Astrocyte (in vitro differentiated cells and primary cell): Measurements from ENCODE around the gene IL10RB. TPM values are rescaled to one million over a fixed set of nuclear protein-coding genes. Genes with fewer than 3 reads are reported as not detected.

Source experiments
- DNase-seq: peaks from one replicate; pipeline ENCODE4 v3.0.0-alpha.2; 2010; ENCODE audit warnings: low read depth
- FAIRE-seq: peaks from 2 replicates; lab custom pipeline; 2011; peaks lifted over from hg19 to GRCh38; lab: Jason Lieb, UNC
- H2AFZ ChIP-seq: 2 replicates; pipeline ENCODE4 v1.6.0; 2012; ENCODE audit warnings: low read depth, low read length, inconsistent platforms
- H3K27ac ChIP-seq: 2 replicates; pipeline ENCODE4 v1.5.1; 2011; ENCODE audit warnings: low read depth, low read length, inconsistent platforms
- H3K27me3 ChIP-seq: 2 replicates; pipeline ENCODE4 v1.6.0; 2011; ENCODE audit warnings: low read length, inconsistent platforms; ENCODE audit not compliant: insufficient read depth
- H3K36me3 ChIP-seq: 2 replicates; pipeline ENCODE4 v1.5.1; 2011; ENCODE audit warnings: low read length, inconsistent platforms; ENCODE audit not compliant: insufficient read depth
- H3K4me1 ChIP-seq: 2 replicates; pipeline ENCODE4 v1.5.1; 2011; ENCODE audit warnings: low read length, inconsistent platforms; ENCODE audit not compliant: insufficient read depth
- H3K4me2 ChIP-seq: 2 replicates; pipeline ENCODE4 v1.6.0; 2012; ENCODE audit warnings: low read length, inconsistent platforms
- H3K4me3 ChIP-seq: 2 replicates; pipeline ENCODE4 v1.5.1; 2011; ENCODE audit warnings: low read depth, mild to moderate bottlenecking, low read length, inconsistent platforms; ENCODE audit not compliant: insufficient read depth
- H3K79me2 ChIP-seq: 2 replicates; pipeline ENCODE4 v1.6.0; 2012; ENCODE audit warnings: mild to moderate bottlenecking, low read length, inconsistent platforms; ENCODE audit not compliant: insufficient read depth
- H3K9ac ChIP-seq: 2 replicates; pipeline ENCODE4 v1.6.0; 2012; ENCODE audit warnings: mild to moderate bottlenecking, low read length, inconsistent platforms
- H3K9me3 ChIP-seq: 2 replicates; pipeline ENCODE4 v1.5.1; 2012; ENCODE audit warnings: low read depth, mild to moderate bottlenecking, low read length, inconsistent platforms; ENCODE audit not compliant: insufficient read depth
- H4K20me1 ChIP-seq: 2 replicates; pipeline ENCODE4 v1.6.0; 2012; ENCODE audit warnings: low read length, inconsistent platforms; ENCODE audit not compliant: insufficient read depth
- H3K27ac Mint-ChIP-seq: one replicate; pipeline ENCODE4 v1.8.0; 2021; ENCODE audit warnings: mild to moderate bottlenecking, mixed read lengths; ENCODE audit not compliant: unreplicated experiment
- H3K27me3 Mint-ChIP-seq: one replicate; pipeline ENCODE4 v1.8.0; 2021; ENCODE audit warnings: low read depth, mixed read lengths; ENCODE audit not compliant: unreplicated experiment
- H3K36me3 Mint-ChIP-seq: one replicate; pipeline ENCODE4 v1.8.0; 2021; ENCODE audit warnings: low read depth, mixed read lengths; ENCODE audit not compliant: unreplicated experiment
- H3K4me1 Mint-ChIP-seq: one replicate; pipeline ENCODE4 v1.8.0; 2021; ENCODE audit warnings: low read depth, mixed read lengths; ENCODE audit not compliant: unreplicated experiment
- H3K4me3 Mint-ChIP-seq: one replicate; pipeline ENCODE4 v1.8.0; 2021; ENCODE audit warnings: mild to moderate bottlenecking, moderate library complexity, mixed read lengths; ENCODE audit not compliant: unreplicated experiment
- H3K9me3 Mint-ChIP-seq: one replicate; pipeline ENCODE4 v1.8.0; 2021; ENCODE audit warnings: mild to moderate bottlenecking, mixed read lengths; ENCODE audit not compliant: unreplicated experiment
- EZH2 ChIP-seq: IDR thresholded peaks from 2 replicates; pipeline ENCODE4 v1.6.1; 2012; ENCODE audit warnings: mild to moderate bottlenecking, low read length, inconsistent platforms; ENCODE audit not compliant: insufficient read depth
- total RNA-seq: library from RNA; stranded (reverse); gene quantifications from 2 replicates; pipeline ENCODE4 v1.2.1, GENCODE V29; 2021
- TF ChIP-seq, protein P1 (sequence below): IDR thresholded peaks from 2 replicates; pipeline ENCODE4 v1.5.1; 2011; ENCODE audit warnings: low read depth, mild to moderate bottlenecking, inconsistent platforms, low read length, moderate library complexity; ENCODE audit not compliant: insufficient read depth

IL10RB gene
- total RNA-seq, 1 donor from 2014 or later: 14.0 TPM

DNA sequence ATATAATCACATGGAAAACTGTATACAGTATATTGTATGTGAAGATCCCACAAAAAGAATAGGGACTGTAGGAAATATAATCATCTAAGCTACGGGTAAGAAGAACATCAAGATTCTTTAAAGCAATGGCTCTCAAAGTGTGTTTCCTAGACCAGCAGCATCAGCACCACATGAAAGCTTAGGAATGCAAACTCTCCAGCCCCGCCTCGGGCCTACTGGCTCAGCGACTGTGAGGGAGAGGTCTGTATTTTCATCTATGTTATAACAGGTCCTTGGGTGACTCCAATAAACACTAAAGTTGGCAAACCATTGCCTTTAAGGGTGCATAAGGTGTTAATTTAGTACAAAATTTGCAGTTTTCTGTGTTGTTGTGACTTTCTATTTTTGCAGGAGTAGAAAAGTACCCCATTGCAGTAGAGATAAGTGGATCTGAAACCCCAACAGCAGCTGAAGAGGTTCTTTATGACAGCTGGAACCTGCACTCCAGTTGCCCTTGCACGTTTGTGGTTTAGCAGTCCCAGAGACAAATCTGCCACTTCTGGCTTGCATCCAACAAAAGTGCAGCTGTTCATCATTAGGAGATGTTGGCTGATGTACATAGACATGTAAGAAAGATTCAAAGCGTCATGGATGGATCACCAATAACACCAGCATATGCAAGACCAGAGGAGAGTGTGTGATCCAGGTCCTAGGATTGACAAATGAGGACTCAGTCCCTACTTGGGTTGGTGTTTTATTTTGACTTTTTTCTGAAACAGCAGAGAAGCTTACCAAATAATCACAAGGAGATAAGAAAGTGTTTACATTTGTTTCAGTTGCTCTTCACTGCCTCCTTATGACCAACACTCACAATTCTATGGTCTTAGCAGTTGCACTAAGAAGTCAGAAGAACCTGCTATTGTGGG lies 42.7 kb downstream of the IL10RB start:
- Histone ChIP-seq H3K9me3 (no peaks in the 10 kb centered on the region), H3K4me1 (no peaks in the 10 kb centered on the region), H4K20me1 (no peaks in the 10 kb centered on the region), H3K4me3 (no peak overlapping the region), H3K4me2 (no peak overlapping the region), H3K9ac (no peak overlapping the region), H3K27ac (no peak overlapping the region), H3K36me3 (no peaks in the 10 kb centered on the region), H3K27me3 (peaks cover 3% of the 10 kb centered on the region), H3K79me2 (no peaks in the 10 kb centered on the region), H2AFZ (no peak overlapping the region)
- Mint-ChIP-seq H3K4me3 (no peak overlapping the region), H3K9me3 (no peaks in the 10 kb centered on the region), H3K27ac (no peak overlapping the region), H3K27me3 (peaks cover 2% of the 10 kb centered on the region), H3K4me1 (peaks cover 8% of the 10 kb centered on the region), H3K36me3 (no peaks in the 10 kb centered on the region)
- DNase-seq (peak; percentile 28), FAIRE-seq (peak; percentile 49)
- no peak for TF ChIP-seq EZH2
- TF ChIP-seq, protein P1, sequence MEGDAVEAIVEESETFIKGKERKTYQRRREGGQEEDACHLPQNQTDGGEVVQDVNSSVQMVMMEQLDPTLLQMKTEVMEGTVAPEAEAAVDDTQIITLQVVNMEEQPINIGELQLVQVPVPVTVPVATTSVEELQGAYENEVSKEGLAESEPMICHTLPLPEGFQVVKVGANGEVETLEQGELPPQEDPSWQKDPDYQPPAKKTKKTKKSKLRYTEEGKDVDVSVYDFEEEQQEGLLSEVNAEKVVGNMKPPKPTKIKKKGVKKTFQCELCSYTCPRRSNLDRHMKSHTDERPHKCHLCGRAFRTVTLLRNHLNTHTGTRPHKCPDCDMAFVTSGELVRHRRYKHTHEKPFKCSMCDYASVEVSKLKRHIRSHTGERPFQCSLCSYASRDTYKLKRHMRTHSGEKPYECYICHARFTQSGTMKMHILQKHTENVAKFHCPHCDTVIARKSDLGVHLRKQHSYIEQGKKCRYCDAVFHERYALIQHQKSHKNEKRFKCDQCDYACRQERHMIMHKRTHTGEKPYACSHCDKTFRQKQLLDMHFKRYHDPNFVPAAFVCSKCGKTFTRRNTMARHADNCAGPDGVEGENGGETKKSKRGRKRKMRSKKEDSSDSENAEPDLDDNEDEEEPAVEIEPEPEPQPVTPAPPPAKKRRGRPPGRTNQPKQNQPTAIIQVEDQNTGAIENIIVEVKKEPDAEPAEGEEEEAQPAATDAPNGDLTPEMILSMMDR: no peak

DNA sequence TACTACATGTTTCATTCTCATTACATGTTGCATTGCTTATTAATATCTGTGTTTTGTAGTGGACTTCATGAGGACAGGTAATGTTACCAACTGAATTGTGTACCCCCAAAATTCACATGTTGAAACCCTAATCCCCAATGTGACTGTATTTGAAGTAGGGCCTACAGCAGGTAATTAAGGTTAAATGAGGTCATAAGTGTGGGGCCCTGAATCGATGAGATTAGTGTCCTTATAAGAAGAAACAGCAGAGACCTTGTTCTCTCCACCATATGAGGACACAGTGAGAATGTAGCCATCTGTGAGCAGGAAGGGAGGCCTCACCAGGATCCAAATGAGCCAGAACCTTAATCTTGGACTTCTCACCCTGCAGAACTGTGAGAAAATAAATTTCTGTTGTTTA lies 43.6 kb downstream of the IL10RB start:
- peaks cover 3% of the 10 kb centered on the region for H3K4me1 ChIP-seq
- no peak overlapping the region for H3K4me3 ChIP-seq
- DNase-seq: no peak
- Mint-ChIP-seq H3K27me3 (peaks cover 2% of the 10 kb centered on the region), H3K27ac (no peak overlapping the region), H3K4me3 (no peak overlapping the region), H3K9me3 (no peaks in the 10 kb centered on the region), H3K4me1 (peaks cover 18% of the 10 kb centered on the region), H3K36me3 (no peaks in the 10 kb centered on the region)
- no peaks in the 10 kb centered on the region for H3K9me3 ChIP-seq
- TF ChIP-seq, protein P1: no peak
- TF ChIP-seq EZH2: no peak
- FAIRE-seq: no peak
- no peaks in the 10 kb centered on the region for H3K36me3 ChIP-seq
- peaks cover 3% of the 10 kb centered on the region for H3K27me3 ChIP-seq
- no peak overlapping the region for H3K4me2 ChIP-seq
- no peak overlapping the region for H3K27ac ChIP-seq
- H4K20me1 ChIP-seq: no peaks in the 10 kb centered on the region
- H3K9ac ChIP-seq: no peak overlapping the region
- H2AFZ ChIP-seq: no peak overlapping the region
- H3K79me2 ChIP-seq: no peaks in the 10 kb centered on the region

DNA sequence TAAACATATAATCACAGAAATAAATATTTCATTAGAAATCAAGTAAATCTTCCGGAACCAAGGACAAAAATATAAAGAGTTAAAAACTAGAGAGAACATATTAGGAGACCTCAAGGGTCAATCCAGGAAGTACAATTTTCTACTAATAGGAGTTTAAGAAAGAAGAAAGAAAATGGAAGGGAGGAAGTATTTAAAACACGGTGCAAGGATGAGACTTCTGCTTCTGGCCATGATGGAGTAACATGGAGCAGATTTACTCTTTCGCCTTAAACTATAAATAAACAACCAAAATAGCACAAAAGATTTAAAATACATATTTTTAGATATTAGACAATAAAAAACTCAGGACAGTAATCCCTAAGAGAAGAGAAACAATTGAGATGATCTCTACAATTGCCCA lies 46.0 kb downstream of the IL10RB start:
- Mint-ChIP-seq H3K27ac (no peak overlapping the region), H3K36me3 (no peaks in the 10 kb centered on the region), H3K9me3 (no peaks in the 10 kb centered on the region), H3K27me3 (peaks cover under 1% of the 10 kb centered on the region), H3K4me3 (no peak overlapping the region), H3K4me1 (peaks cover 24% of the 10 kb centered on the region)
- no peak for FAIRE-seq
- Histone ChIP-seq H3K27me3 (peaks cover 13% of the 10 kb centered on the region), H3K79me2 (no peaks in the 10 kb centered on the region), H3K4me1 (peaks cover 3% of the 10 kb centered on the region), H3K4me3 (no peak overlapping the region), H2AFZ (no peak overlapping the region), H3K27ac (no peak overlapping the region), H4K20me1 (no peaks in the 10 kb centered on the region), H3K9me3 (no peaks in the 10 kb centered on the region), H3K36me3 (no peaks in the 10 kb centered on the region), H3K4me2 (no peak overlapping the region), H3K9ac (no peak overlapping the region)
- TF ChIP-seq, protein P1: no peak
- no peak for TF ChIP-seq EZH2
- no peak for DNase-seq
